AG09319 (cell line): Measurements from ENCODE around the gene GPR12.

ENCODE experiments used
- DNase-seq: peaks from one replicate; pipeline ENCODE4 v3.0.0-alpha.2; 2010; ENCODE audit warnings: low read depth; ENCODE audit errors: extremely low read depth
- CTCF ChIP-seq: IDR thresholded peaks from 2 replicates; pipeline ENCODE4 v1.5.1; 2011; ENCODE audit warnings: low read depth, mild to moderate bottlenecking, inconsistent platforms, low read length, moderate library complexity

Gene GPR12

GRCh38 chr13:26760832-26761582 lies 421 bp upstream of the GPR12 start:
- DNase-seq, result no peak
- no peak for TF ChIP-seq CTCF

GRCh38 chr13:26759249-26759906 lies 1.2 kb downstream of the GPR12 start:
- no peak for DNase-seq
- no peak for TF ChIP-seq CTCF

GRCh38 chr13:26758496-26759157 lies 2.0 kb downstream of the GPR12 start:
- DNase-seq, result no peak
- TF ChIP-seq CTCF, result no peak

- no peak for DNase-seq
- no peak for TF ChIP-seq CTCF
Observed at GRCh38 chr13:26756961-26757360, 3.6 kb downstream of the GPR12 start.

- no peak for DNase-seq
- no peak for TF ChIP-seq CTCF
Observed at GRCh38 chr13:26752671-26753070, 7.9 kb downstream of the GPR12 start.

- no peak for DNase-seq
- no peak for TF ChIP-seq CTCF
Observed at GRCh38 chr13:26749905-26750304, 10.7 kb downstream of the GPR12 start.

- no peak for DNase-seq
- TF ChIP-seq CTCF, result no peak
Observed at GRCh38 chr13:26749285-26749684, 11.3 kb downstream of the GPR12 start.
